NT2/D1 (cell line): Measurements from ENCODE around the gene MT1B.

Experiments used
- SUZ12 ChIP-seq: IDR thresholded peaks from 2 replicates; pipeline ENCODE4 v1.6.1; 2011; ENCODE audit not compliant: insufficient read length, insufficient read depth; ENCODE audit errors: extremely low read depth
- ZNF274 ChIP-seq: IDR thresholded peaks from 2 replicates; pipeline ENCODE4 v1.6.1; 2011; ENCODE audit warnings: mild to moderate bottlenecking, low read depth, low read length

DNA sequence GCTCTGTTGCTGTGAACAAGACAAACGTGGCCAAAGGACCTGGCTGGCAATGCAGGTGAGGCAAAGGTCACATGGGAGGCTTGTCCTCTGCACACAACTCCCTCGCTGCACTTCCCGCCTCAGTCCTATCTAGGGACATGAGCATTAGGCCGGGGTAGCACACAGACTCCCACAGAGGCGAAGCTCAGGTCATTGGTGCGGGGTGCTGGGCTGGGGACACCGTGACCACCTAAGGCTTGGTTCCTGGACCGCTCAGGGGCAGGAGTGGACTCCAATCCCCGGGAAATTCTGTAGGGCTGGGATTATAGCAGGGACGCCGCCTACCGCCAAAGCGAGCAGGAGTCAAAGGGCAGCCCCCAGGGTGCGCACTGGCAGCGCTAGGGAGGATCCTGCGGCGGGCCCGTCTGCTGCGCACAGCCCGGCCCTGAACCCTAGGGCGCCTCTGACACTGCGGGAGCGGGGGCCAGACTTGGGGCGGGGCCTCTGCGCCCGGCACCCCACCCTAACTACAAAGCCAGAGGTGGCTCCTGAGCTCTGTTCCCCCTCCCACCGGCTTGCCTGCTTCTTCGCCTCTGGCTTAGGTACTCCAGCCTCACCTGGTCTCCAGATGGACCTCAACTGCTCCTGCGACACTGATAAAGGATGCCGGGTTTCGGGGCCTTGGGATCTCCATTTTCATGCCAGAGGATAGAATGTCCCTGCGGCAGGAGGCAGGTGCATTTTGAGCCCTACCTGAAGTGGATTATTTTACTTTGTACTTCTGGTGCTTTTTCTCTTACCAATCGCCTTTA, 3.9 kb upstream of the MT1B start:
- TF ChIP-seq ZNF274 = no peak
- TF ChIP-seq SUZ12 = no peak
